Right lobe of liver (tissue), 4 donors: ENCODE data around the gene IZUMO3.

Experiments
- CTCF ChIP-seq, 4 donors: fragments of 200-600 bp in 3 of 4; fragments of 450-650 bp in 1 of 4; IDR thresholded peaks; one replicate each; pipeline versions ENCODE4 v1.5.1 to v1.8.0; 2016 to 2022; ENCODE audit warnings: antibody characterized with exemption in 4 of 4, mild to moderate bottlenecking in 2 of 4
- POLR2A ChIP-seq: fragments of 450-650 bp; IDR thresholded peaks from one replicate; pipeline ENCODE4 v1.6.1; 2017; ENCODE audit warnings: antibody characterized with exemption, mild to moderate bottlenecking
- donor health status: DM: no; HTN: no; CAD: no.
- donor health status: DM: no; HTN: no; CAD: no.
- donor health status: DM: no; HTN: yes; CAD: no.

- TF ChIP-seq POLR2A (no peak), CTCF (IDR thresholded peaks at IDR 0.05) (no peak)
Measured at GRCh38 chr9:24594234-24594850, 48.6 kb upstream of the IZUMO3 start.
